Spleen (tissue), 7 donors: ENCODE data around the gene PDE8A.

ENCODE experiments used
- POLR2AphosphoS5 ChIP-seq, 3 donors: sonication (generic); formaldehyde crosslinking; IDR thresholded peaks; one replicate each; pipeline ENCODE4 v1.5.1; 2017; ENCODE audit warnings: antibody characterized with exemption in 3 of 3
- TF ChIP-seq, protein P1 (sequence below), 11 experiments: fragments of 200-600 bp in 7 of 11; fragments of 450-650 bp in 4 of 11; sonication (generic) in 4 of 11; IDR thresholded peaks in 8 of 11; conservative IDR thresholded peaks in 3 of 11; 1 replicate in 7 of 11; 2 replicates in 4 of 11; pipeline versions ENCODE4 v1.4.0 to v1.8.0; 2016 to 2021; ENCODE audit warnings: antibody characterized with exemption in 11 of 11, inconsistent platforms in 4 of 11, mild to moderate bottlenecking in 1 of 11
- donor health status: DM: no; HTN: no; CAD: no; lungs with moderate emphysema.
- donor health status: DM: no; HTN: no; CAD: no.
- donor health status: DM: no; HTN: no; CAD: no.

DNA sequence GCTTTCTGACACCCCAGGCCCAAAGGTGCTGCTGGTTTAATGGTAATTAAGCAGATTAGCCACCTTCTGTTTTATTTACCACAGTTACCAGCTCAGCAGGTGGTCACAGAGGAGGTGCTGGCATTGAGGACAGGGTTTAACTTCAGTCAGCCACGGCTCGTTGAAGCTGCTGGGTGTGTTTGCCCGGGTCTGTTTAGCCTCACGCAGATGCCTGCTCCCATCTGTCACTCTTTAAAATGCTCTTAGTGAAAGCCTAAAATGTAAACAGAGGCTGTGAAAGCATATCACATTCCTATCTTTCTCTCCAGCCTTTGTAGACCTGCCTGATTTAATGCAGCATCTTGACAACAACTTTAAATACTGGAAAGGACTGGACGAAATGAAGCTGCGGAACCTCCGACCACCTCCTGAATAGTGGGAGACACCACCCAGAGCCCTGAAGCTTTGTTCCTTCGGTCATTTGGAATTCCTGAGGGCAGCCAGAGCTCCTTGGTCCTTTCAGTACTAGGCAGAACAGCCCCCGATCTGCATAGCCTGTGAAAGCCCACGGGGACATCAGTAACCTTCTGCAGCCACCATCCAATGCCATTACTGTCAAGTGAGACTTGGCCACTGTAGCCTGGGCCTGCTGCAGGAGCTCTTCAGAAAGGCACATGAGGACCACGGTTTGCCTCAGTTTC, 156.0 kb downstream of the PDE8A start:
- TF ChIP-seq, protein P1, sequence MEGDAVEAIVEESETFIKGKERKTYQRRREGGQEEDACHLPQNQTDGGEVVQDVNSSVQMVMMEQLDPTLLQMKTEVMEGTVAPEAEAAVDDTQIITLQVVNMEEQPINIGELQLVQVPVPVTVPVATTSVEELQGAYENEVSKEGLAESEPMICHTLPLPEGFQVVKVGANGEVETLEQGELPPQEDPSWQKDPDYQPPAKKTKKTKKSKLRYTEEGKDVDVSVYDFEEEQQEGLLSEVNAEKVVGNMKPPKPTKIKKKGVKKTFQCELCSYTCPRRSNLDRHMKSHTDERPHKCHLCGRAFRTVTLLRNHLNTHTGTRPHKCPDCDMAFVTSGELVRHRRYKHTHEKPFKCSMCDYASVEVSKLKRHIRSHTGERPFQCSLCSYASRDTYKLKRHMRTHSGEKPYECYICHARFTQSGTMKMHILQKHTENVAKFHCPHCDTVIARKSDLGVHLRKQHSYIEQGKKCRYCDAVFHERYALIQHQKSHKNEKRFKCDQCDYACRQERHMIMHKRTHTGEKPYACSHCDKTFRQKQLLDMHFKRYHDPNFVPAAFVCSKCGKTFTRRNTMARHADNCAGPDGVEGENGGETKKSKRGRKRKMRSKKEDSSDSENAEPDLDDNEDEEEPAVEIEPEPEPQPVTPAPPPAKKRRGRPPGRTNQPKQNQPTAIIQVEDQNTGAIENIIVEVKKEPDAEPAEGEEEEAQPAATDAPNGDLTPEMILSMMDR (IDR thresholded peaks at IDR 0.05 in 8 of 11, conservative IDR thresholded peaks at IDR 0.05 in 3 of 11) = no peak
- no peak for TF ChIP-seq POLR2AphosphoS5 (IDR thresholded peaks at IDR 0.05)
